Adrenal gland (tissue), 12 donors: ENCODE results near the gene PTPRJ. TPM values are rescaled to one million over a fixed set of nuclear protein-coding genes. Genes with fewer than 3 reads are reported as not detected.

Experiments
- DNase-seq, 7 donors: peaks; one replicate each; pipeline ENCODE4 v3.0.0-alpha.2; 2019 to 2020
- H3K27ac ChIP-seq, 5 donors: fragments of 200-600 bp; sonication (generic) in 4 of 5; 1 replicate in 3 of 5; 2 replicates in 2 of 5; pipeline versions ENCODE4 v1.5.1 to v1.8.0; 2016 to 2020; ENCODE audit warnings: mild to moderate bottlenecking in 1 of 5
- H3K27me3 ChIP-seq: fragments of 200-600 bp; 2 replicates; pipeline ENCODE4 v1.8.0; 2021
- H3K36me3 ChIP-seq, 2 donors: fragments of 200-600 bp; replicated peaks in 1 of 2; 1 replicate in 1 of 2; 2 replicates in 1 of 2; pipeline versions ENCODE4 v1.5.1 to v1.8.0; 2018 to 2022
- H3K4me1 ChIP-seq, 2 donors: fragments of 200-600 bp; replicated peaks in 1 of 2; 1 replicate in 1 of 2; 2 replicates in 1 of 2; pipeline versions ENCODE4 v1.5.1 to v1.8.0; 2018 to 2021
- H3K4me3 ChIP-seq, 4 donors: fragments of 200-600 bp; sonication (generic) in 3 of 4; one replicate each; pipeline ENCODE4 v1.5.1; 2016 to 2018
- H3K9me3 ChIP-seq, 3 donors: fragments of 200-600 bp; sonication (generic) in 1 of 3; replicated peaks in 1 of 3; 1 replicate in 2 of 3; 2 replicates in 1 of 3; pipeline versions ENCODE4 v1.5.1 to v1.8.0; 2016 to 2021
- CTCF ChIP-seq, 6 experiments: fragments of 450-650 bp in 4 of 6; fragments of 200-600 bp in 2 of 6; sonication (generic) in 1 of 6; IDR thresholded peaks; 1 replicate in 5 of 6; 2 replicates in 1 of 6; pipeline versions ENCODE4 v1.5.1 to v1.8.0; 2016 to 2021; ENCODE audit warnings: antibody characterized with exemption in 6 of 6, mild to moderate bottlenecking in 2 of 6, moderate library complexity in 1 of 6
- POLR2A ChIP-seq, 2 donors: fragments of 450-650 bp; IDR thresholded peaks; one replicate each; pipeline ENCODE4 v1.6.1; 2017; ENCODE audit warnings: antibody characterized with exemption in 2 of 2, mild to moderate bottlenecking in 2 of 2, moderate library complexity in 1 of 2
- WGBS, 4 donors: extraction: QIAGEN DNeasy Blood & Tissue Kit in 2 of 4; methylation state at CpG; one replicate each; pipeline versions ENCODE4 v1.1.5 to v1.1.7; 2013 to 2017; 5-methylcytosine and 5-hydroxymethylcytosine counted together
- intact Hi-C, 2 donors: fragments of 100-400 bp; cut with DNase I; formaldehyde crosslinking; loops; one replicate each; pipeline versions ENCODE4 v1.14.1 to v1.15.0; 2022 to 2023
- microRNA counts, 2 donors: library from miRNA; unstranded; fragments of <30 nt; microRNA quantifications; one replicate each; lab custom pipeline; 2016
- microRNA-seq, 3 donors: library from miRNA; unstranded; fragments of <30 nt; microRNA quantifications; one replicate each; pipeline ENCODE4, GENCODE V29; 2017 to 2020
- polyA plus RNA-seq, 3 donors: library from polyadenylated mRNA; stranded (reverse); fragments of 200-250 nt in 2 of 3; fragments of 350-450 nt in 1 of 3; fragmentation: Illumina TruSeq in 1 of 3; extraction: RNeasy Lipid Tissue Mini Kit (QIAGEN cat#74804) in 1 of 3; gene quantifications; one replicate each; pipeline ENCODE4 v1.2.3, GENCODE V29; 2013 to 2014
- small RNA-seq, 2 donors: library from RNA; depleted of rRNA; stranded (forward); fragments of <200 nt; gene quantifications; one replicate each; pipeline ENCODE3, GENCODE V24; 2016
- total RNA-seq, 9 donors: library from RNA; depleted of rRNA in 4 of 9; stranded (reverse); fragments of >200 nt in 4 of 9; fragments of 120-200 nt in 1 of 9; fragmentation: NEBNext Ultra II Directional in 1 of 9; extraction: Animal tissue kit (Norgen Biotek cat#: 25700) in 1 of 9; gene quantifications; one replicate each; pipeline versions ENCODE4 v1.1.0 to v1.2.4, GENCODE V29; 2013 to 2023
- donor health status: healthy with polysubstance abuse.
- donor health status: Bipolar disorder and iron deficiency.
- donor health status: DM: yes; HTN: yes; CAD: no.
- donor health status: DM: no; HTN: no; CAD: no.
- donor health status: DM: no; HTN: no; CAD: no.
- donor health status: DM: yes; HTN: yes; CAD: no.

Gene PTPRJ
- total and polyA plus RNA-seq, 12 donors, result 1.4 to 16.9 (median 10.2) TPM

GRCh38 chr11:48216510-48216909, 236.2 kb downstream of the PTPRJ start, which contains the start of gene OR4B1:
OR4B1 (plus strand) TSS chr11:48216810; CDS start chr11:48216810, 0 bp downstream.
- intact Hi-C loops, result no loop called here
- 45 to 63% (median 53%) methylated on average over 2 of the region's 2 CpGs for WGBS, 4 donors
- no peaks in the 10 kb centered on the region for H3K4me1 ChIP-seq
- TF ChIP-seq POLR2A (IDR thresholded peaks at IDR 0.05), result no peak
- no peak for TF ChIP-seq CTCF (IDR thresholded peaks at IDR 0.05)
- no peak within 1 kb of the TSS for H3K4me3 ChIP-seq
- no peak for DNase-seq
- no peaks in the 10 kb centered on the region for H3K27me3 ChIP-seq
- H3K27ac ChIP-seq, result no peak within 1 kb of the TSS
- H3K36me3 ChIP-seq, result no peaks in the 10 kb centered on the region
- H3K9me3 ChIP-seq, result no peaks in the 10 kb centered on the region

MicroRNAs within 50 kb of the gene (microRNA counts, 767-probe panel; counts per million panel counts)
- microRNA hsa-miR-3161 (lab: Ali Mortazavi, UCI), result 0 counts per million in 2 donors

Small RNA genes within 50 kb of the gene (microRNA-seq; reads per million reads assigned to microRNA genes)
- gene MIR3161, result 0 to 1.4 (median 0) reads per million in 3 donors

Small RNA genes within 50 kb of the gene (small RNA-seq; reads per million reads assigned to genes)
- gene MIR3161, result 0 reads per million in 2 donors

Other genes starting within 250 kb of the PTPRJ start
- gene FNBP4, start 213.2 kb upstream of the PTPRJ start, total RNA-seq, result 100 to 1,000 TPM in 3 of 9 donors, 10 to 100 TPM in 6; 35.6 to 148 (median 68.3) TPM
- gene FNBP4, start 213.2 kb upstream of the PTPRJ start, polyA plus RNA-seq, result 10 to 100 TPM; 55.7 to 82.3 (median 76.2) TPM
- 10 to 100 TPM; 10.1 to 29.8 (median 21.9) TPM for gene NUP160, start 132.2 kb upstream of the PTPRJ start, total RNA-seq
- 10 to 100 TPM; 13.6 to 23.2 (median 15.0) TPM for gene NUP160, start 132.2 kb upstream of the PTPRJ start, polyA plus RNA-seq
- not detected for gene OR4B1, start 236.3 kb downstream of the PTPRJ start, total RNA-seq
- not detected for gene OR4B1, start 236.3 kb downstream of the PTPRJ start, polyA plus RNA-seq